ENCODE measurements around the gene ARPC5L.

DNA sequence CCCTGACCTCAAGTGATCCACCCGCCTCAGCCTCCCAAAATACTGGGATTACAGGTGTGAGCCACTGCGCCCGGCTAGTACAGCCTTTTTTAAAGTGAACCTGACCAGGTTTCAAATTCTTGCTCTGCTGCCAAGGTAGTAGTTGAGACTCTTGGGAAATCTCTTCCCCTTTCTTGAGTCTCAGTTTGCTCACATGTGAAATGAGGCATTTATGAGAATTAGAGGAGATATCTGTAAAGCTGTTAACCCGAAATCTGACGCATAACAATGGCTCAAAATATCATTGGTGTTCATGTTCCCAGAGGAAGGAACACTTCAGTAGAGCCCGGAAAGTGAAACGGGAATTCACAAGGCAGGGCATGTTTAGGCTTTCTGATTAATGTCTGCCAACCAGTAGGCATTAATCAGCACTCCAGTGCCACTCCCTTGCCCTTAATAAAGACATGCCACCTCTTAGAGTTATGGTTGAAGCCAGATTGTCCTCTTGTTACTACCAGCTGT lies 1.5 kb downstream of the ARPC5L start:
- TF ChIP-seq, protein P1, sequence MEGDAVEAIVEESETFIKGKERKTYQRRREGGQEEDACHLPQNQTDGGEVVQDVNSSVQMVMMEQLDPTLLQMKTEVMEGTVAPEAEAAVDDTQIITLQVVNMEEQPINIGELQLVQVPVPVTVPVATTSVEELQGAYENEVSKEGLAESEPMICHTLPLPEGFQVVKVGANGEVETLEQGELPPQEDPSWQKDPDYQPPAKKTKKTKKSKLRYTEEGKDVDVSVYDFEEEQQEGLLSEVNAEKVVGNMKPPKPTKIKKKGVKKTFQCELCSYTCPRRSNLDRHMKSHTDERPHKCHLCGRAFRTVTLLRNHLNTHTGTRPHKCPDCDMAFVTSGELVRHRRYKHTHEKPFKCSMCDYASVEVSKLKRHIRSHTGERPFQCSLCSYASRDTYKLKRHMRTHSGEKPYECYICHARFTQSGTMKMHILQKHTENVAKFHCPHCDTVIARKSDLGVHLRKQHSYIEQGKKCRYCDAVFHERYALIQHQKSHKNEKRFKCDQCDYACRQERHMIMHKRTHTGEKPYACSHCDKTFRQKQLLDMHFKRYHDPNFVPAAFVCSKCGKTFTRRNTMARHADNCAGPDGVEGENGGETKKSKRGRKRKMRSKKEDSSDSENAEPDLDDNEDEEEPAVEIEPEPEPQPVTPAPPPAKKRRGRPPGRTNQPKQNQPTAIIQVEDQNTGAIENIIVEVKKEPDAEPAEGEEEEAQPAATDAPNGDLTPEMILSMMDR (IDR thresholded peaks at IDR 0.05), result no peak
- TF ChIP-seq POLR2A (IDR thresholded peaks at IDR 0.05), result no peak

Data from right lobe of liver (tissue), 4 donors.